ENCODE data around the gene CCDC88B. TPM values are rescaled to one million over a fixed set of nuclear protein-coding genes. Genes with fewer than 3 reads are reported as not detected.

Gene CCDC88B
- total RNA-seq (2021) (9.6 and 15.1 TPM in 2 replicates), Bru-seq, nascent RNA (percentile 30 among the genes with signal in this experiment), BruChase-seq, experiment 1, labeled RNA remaining after a 2-hour chase (percentile 35 among the genes with signal in this experiment), BruChase-seq, experiment 2, labeled RNA remaining after a 6-hour chase (percentile 39 among the genes with signal in this experiment)
- long read RNA-seq, partial matches to known transcripts = 6 of 9 reads
- long read RNA-seq, other reads (novel, unspliced or antisense) = 1 of 9 reads

- H3K9me2 ChIP-seq (ENCODE audit: insufficient read depth) = no peaks in the 10 kb centered on the region
- H3K9me3 ChIP-seq (ENCODE audit: insufficient read depth, low read depth) = no peaks in the 10 kb centered on the region
- H3K4me1 ChIP-seq (replicated peaks; ENCODE audit: insufficient read depth) = peaks cover 28% of the 10 kb centered on the region
- peaks cover 20% of the 10 kb centered on the region for H3F3A ChIP-seq (ENCODE audit: insufficient read depth, low read depth)
- POLR2A ChIA-PET (ENCODE audit: unreplicated experiment) = no interaction called here
- no peak within 1 kb of the TSS for H3K27ac ChIP-seq
- CTCF ChIA-PET = no interaction called here
- H3K4me3 ChIP-seq = no peak within 1 kb of the TSS
- H3K36me3 ChIP-seq (ENCODE audit: low read depth) = no peaks in the 10 kb centered on the region
- no peaks in the 10 kb centered on the region for H4K20me1 ChIP-seq (ENCODE audit: insufficient read depth)
- no peak for DNase-seq
- BruUV-seq (replicated peaks) = no TSS peak
- intact Hi-C loops (cut with micrococcal nuclease; ENCODE audit: unreplicated experiment) = no loop called here
- no peaks in the 10 kb centered on the region for H3K27me3 ChIP-seq (ENCODE audit: insufficient read depth, low read depth)
- no peaks in the 10 kb centered on the region for H3K79me2 ChIP-seq (ENCODE audit: low read depth)
- H3K4me2 ChIP-seq = no peak within 1 kb of the TSS
- no peak within 1 kb of the TSS for H2AFZ ChIP-seq
- TF ChIP-seq CTCF (conservative IDR thresholded peaks at IDR 0.05) (no peak), EZH2 (IDR thresholded peaks at IDR 0.05; ENCODE audit: low read depth) (no peak)
Observed at GRCh38 chr11:64339754-64340408, at the start of gene CCDC88B. Gene CCDC88B (plus strand): TSS chr11:64340204. CDS start chr11:64340267, 63 bp downstream.

- Histone ChIP-seq H3F3A (ENCODE audit: insufficient read depth, low read depth) (peaks cover 6% of the 10 kb centered on the region; the same call in 1 of the 2 replicates), H3K9me2 (ENCODE audit: insufficient read depth) (no peaks in the 10 kb centered on the region), H3K27me3 (ENCODE audit: insufficient read depth, low read depth) (no peaks in the 10 kb centered on the region), H3K27ac (no peak overlapping the region), H4K20me1 (ENCODE audit: insufficient read depth) (no peaks in the 10 kb centered on the region), H2AFZ (no peak overlapping the region), H3K4me3 (no peak overlapping the region), H3K9me3 (ENCODE audit: insufficient read depth, low read depth) (no peaks in the 10 kb centered on the region), H3K4me2 (no peak overlapping the region), H3K36me3 (ENCODE audit: low read depth) (no peaks in the 10 kb centered on the region), H3K79me2 (ENCODE audit: low read depth) (peaks cover 4% of the 10 kb centered on the region; the same call in 1 of the 2 replicates), H3K4me1 (replicated peaks; ENCODE audit: insufficient read depth) (peaks cover 11% of the 10 kb centered on the region)
- ChIA-PET POLR2A (ENCODE audit: unreplicated experiment) (no interaction called here), CTCF (no interaction called here)
- intact Hi-C loops (cut with micrococcal nuclease; ENCODE audit: unreplicated experiment) = no loop called here
- DNase-seq = peak in 1 of 2 experiments; percentile 23
- TF ChIP-seq CTCF (conservative IDR thresholded peaks at IDR 0.05) = no peak
- TF ChIP-seq EZH2 (IDR thresholded peaks at IDR 0.05; ENCODE audit: low read depth) = no peak
- no TSS peak for BruUV-seq (replicated peaks)
Observed at GRCh38 chr11:64290352-64291261, 49.4 kb upstream of the CCDC88B start.

- ChIA-PET POLR2A (ENCODE audit: unreplicated experiment) (no interaction called here), CTCF (no interaction called here)
- Histone ChIP-seq H3K4me3 (no peak within 1 kb of the TSS), H2AFZ (no peak within 1 kb of the TSS), H3K27ac (no peak within 1 kb of the TSS), H3K9me3 (ENCODE audit: insufficient read depth, low read depth) (no peaks in the 10 kb centered on the region), H3K27me3 (ENCODE audit: insufficient read depth, low read depth) (no peaks in the 10 kb centered on the region), H4K20me1 (ENCODE audit: insufficient read depth) (no peaks in the 10 kb centered on the region), H3K36me3 (ENCODE audit: low read depth) (no peaks in the 10 kb centered on the region), H3K4me1 (replicated peaks; ENCODE audit: insufficient read depth) (peaks cover 8% of the 10 kb centered on the region), H3K4me2 (no peak within 1 kb of the TSS), H3F3A (ENCODE audit: insufficient read depth, low read depth) (peaks cover 4% of the 10 kb centered on the region; the same call in 1 of the 2 replicates), H3K79me2 (ENCODE audit: low read depth) (no peaks in the 10 kb centered on the region; the same call in 1 of the 2 replicates), H3K9me2 (ENCODE audit: insufficient read depth) (no peaks in the 10 kb centered on the region)
- no peak for TF ChIP-seq EZH2 (IDR thresholded peaks at IDR 0.05; ENCODE audit: low read depth)
- no peak for TF ChIP-seq CTCF (conservative IDR thresholded peaks at IDR 0.05)
- intact Hi-C loops (cut with micrococcal nuclease; ENCODE audit: unreplicated experiment) = no loop called here
- peak in 1 of 2 experiments; percentile 31 for DNase-seq
- no TSS peak for BruUV-seq (replicated peaks)
Observed at GRCh38 chr11:64291262-64291751, 48.7 kb upstream of the CCDC88B start, which contains the start of gene KCNK4. Gene KCNK4 (plus strand): TSS chr11:64291302. CDS start chr11:64293019, 1,717 bp downstream.
